Lower lobe of right lung (tissue), 2 donors: ENCODE results near the gene NUDT15. TPM values are rescaled to one million over a fixed set of nuclear protein-coding genes. Genes with fewer than 3 reads are reported as not detected.
"Not testable (repeated sequence)": the region's sequence is repeated elsewhere in the genome, so short reads cannot be mapped to it uniquely, and the experiment has no call there.

Experiments
- ATAC-seq, 2 donors: fragments of 200-7000 bp; cut with Tn5 transposase; one replicate each; pipeline ENCODE4 v1.9.1; 2020 to 2022; ENCODE audit warnings: mild to moderate bottlenecking in 2 of 2, moderate library complexity in 2 of 2
- DNase-seq: peaks from one replicate; pipeline ENCODE4 v3.0.0-alpha.2; 2020
- H3K27ac ChIP-seq: fragments of 200-600 bp; one replicate; pipeline ENCODE4 v1.8.0; 2022
- H3K27me3 ChIP-seq: fragments of 200-600 bp; one replicate; pipeline ENCODE4 v1.8.0; 2022; ENCODE audit warnings: low read depth
- H3K36me3 ChIP-seq: fragments of 200-600 bp; one replicate; pipeline ENCODE4 v1.8.0; 2022; ENCODE audit warnings: mild to moderate bottlenecking
- H3K4me1 ChIP-seq: fragments of 200-600 bp; one replicate; pipeline ENCODE4 v1.8.0; 2022
- H3K4me3 ChIP-seq: fragments of 200-600 bp; one replicate; pipeline ENCODE4 v1.8.0; 2022; ENCODE audit warnings: mild to moderate bottlenecking
- H3K9me3 ChIP-seq: fragments of 200-600 bp; one replicate; pipeline ENCODE4 v1.8.0; 2022
- CTCF ChIP-seq: fragments of 200-600 bp; IDR thresholded peaks from one replicate; pipeline ENCODE4 v1.8.0; 2022; ENCODE audit warnings: antibody characterized with exemption, mild to moderate bottlenecking
- intact Hi-C: fragments of 100-400 bp; cut with DNase I; formaldehyde crosslinking; loops from one replicate; pipeline ENCODE4 v1.11.0; 2022
- total RNA-seq: library from RNA; stranded (reverse); fragmentation: NEBNext Ultra II Directional; extraction: Animal tissue kit (Norgen Biotek cat#: 25700); gene quantifications from one replicate; pipeline ENCODE4 v1.2.1, GENCODE V29; 2021
- donor health status: DM: no; HTN: yes; CAD: no; lungs with severe emphysema.

NUDT15 gene
- total RNA-seq, 1 donor from 2014 or later, result 11.6 TPM

- no peaks in the 10 kb centered on the region for H3K27me3 ChIP-seq
- intact Hi-C loops, result no loop called here
- no peak overlapping the region for H3K27ac ChIP-seq
- peak overlapping the region; percentile 97 for H3K4me3 ChIP-seq
- no peak for DNase-seq
- H3K36me3 ChIP-seq, result no peaks in the 10 kb centered on the region
- H3K9me3 ChIP-seq, result no peaks in the 10 kb centered on the region
- TF ChIP-seq CTCF, result no peak
- no peak for ATAC-seq
- H3K4me1 ChIP-seq, result peaks cover 23% of the 10 kb centered on the region
Observed at GRCh38 chr13:47999973-48000372, 37.6 kb upstream of the NUDT15 start.

- H3K27me3 ChIP-seq, result no peaks in the 10 kb centered on the region
- H3K27ac ChIP-seq, result peak overlapping the region; percentile 83
- no peaks in the 10 kb centered on the region for H3K36me3 ChIP-seq
- TF ChIP-seq CTCF, result no peak
- ATAC-seq, result peak; percentile 73 to 76
- no peak for DNase-seq
- H3K9me3 ChIP-seq, result no peaks in the 10 kb centered on the region
- intact Hi-C loops, result no loop called here
- peak overlapping the region; percentile 97 for H3K4me3 ChIP-seq
- H3K4me1 ChIP-seq, result peaks cover 23% of the 10 kb centered on the region
Observed at GRCh38 chr13:48000559-48001113, 36.9 kb upstream of the NUDT15 start.

GRCh38 chr13:48001114-48001881 is 36.2 kb upstream of the NUDT15 start, which contains the start of gene SUCLA2:
TSS of gene SUCLA2 (minus strand) at chr13:48001273. CDS start at chr13:48001269, 4 bp downstream.
- intact Hi-C loops, result no loop called here
- DNase-seq (peak; percentile 94), ATAC-seq (peak; percentile 100)
- Histone ChIP-seq H3K36me3 (no peaks in the 10 kb centered on the region), H3K4me3 (peak within 1 kb of the TSS; percentile 97), H3K4me1 (peaks cover 23% of the 10 kb centered on the region), H3K27ac (peak within 1 kb of the TSS; percentile 83), H3K9me3 (no peaks in the 10 kb centered on the region), H3K27me3 (no peaks in the 10 kb centered on the region)
- TF ChIP-seq CTCF, result no peak

GRCh38 chr13:48001999-48002398 is 35.5 kb upstream of the NUDT15 start:
- Histone ChIP-seq H3K4me3 (peak overlapping the region; percentile 97), H3K4me1 (peaks cover 23% of the 10 kb centered on the region)
- ATAC-seq, intact Hi-C loops, H3K27ac ChIP-seq, DNase-seq, H3K36me3 ChIP-seq, H3K9me3 ChIP-seq, H3K27me3 ChIP-seq: not testable (repeated sequence)

GRCh38 chr13:48004201-48004600 is 33.3 kb upstream of the NUDT15 start:
- H3K36me3 ChIP-seq, result no peaks in the 10 kb centered on the region
- TF ChIP-seq CTCF, result no peak
- ATAC-seq, result no peak
- no peak for DNase-seq
- H3K4me1 ChIP-seq, result peaks cover 16% of the 10 kb centered on the region
- H3K9me3 ChIP-seq, result no peaks in the 10 kb centered on the region
- no peaks in the 10 kb centered on the region for H3K27me3 ChIP-seq
- no peak overlapping the region for H3K27ac ChIP-seq
- intact Hi-C loops, result no loop called here
- H3K4me3 ChIP-seq, result no peak overlapping the region

- TF ChIP-seq CTCF, result no peak
- DNase-seq (no peak), ATAC-seq (no peak)
- Histone ChIP-seq H3K9me3 (no peaks in the 10 kb centered on the region), H3K4me3 (no peak overlapping the region), H3K27ac (no peak overlapping the region), H3K36me3 (no peaks in the 10 kb centered on the region), H3K27me3 (no peaks in the 10 kb centered on the region), H3K4me1 (peaks cover 6% of the 10 kb centered on the region)
- intact Hi-C loops, result no loop called here
Observed at GRCh38 chr13:48006396-48006795, 31.1 kb upstream of the NUDT15 start.
